MV-4-11 (cell line): ENCODE measurements around the gene PARD3.
"Not testable (repeated sequence)": the region's sequence is repeated elsewhere in the genome, so short reads cannot be mapped to it uniquely, and the experiment has no call there.

Source experiments
- DNase-seq: peaks from one replicate; lab custom pipeline; 2025; lab: John Stamatoyannopoulos, UW

The PARD3 gene

GRCh38 chr10:34766811-34767494, 48.1 kb downstream of the PARD3 start:
- no peak for DNase-seq

DNA sequence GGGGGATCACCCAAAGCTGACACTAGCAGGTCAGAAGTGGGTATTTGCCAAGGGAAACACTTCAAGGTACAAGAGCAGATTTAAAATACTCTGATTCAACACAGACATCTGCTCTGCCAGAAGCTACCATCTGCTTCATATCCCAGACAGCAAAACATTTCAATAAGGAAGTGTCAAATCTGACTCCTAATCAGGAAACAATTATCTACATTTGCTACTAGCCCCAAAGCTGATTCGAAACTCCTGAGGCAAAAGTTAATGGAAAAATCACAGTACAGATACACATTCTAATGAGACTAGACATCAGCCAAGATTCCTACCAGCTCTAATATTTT, 48.9 kb downstream of the PARD3 start:
- no peak for DNase-seq

GRCh38 chr10:34764472-34764946, 50.6 kb downstream of the PARD3 start:
- no peak for DNase-seq

DNA sequence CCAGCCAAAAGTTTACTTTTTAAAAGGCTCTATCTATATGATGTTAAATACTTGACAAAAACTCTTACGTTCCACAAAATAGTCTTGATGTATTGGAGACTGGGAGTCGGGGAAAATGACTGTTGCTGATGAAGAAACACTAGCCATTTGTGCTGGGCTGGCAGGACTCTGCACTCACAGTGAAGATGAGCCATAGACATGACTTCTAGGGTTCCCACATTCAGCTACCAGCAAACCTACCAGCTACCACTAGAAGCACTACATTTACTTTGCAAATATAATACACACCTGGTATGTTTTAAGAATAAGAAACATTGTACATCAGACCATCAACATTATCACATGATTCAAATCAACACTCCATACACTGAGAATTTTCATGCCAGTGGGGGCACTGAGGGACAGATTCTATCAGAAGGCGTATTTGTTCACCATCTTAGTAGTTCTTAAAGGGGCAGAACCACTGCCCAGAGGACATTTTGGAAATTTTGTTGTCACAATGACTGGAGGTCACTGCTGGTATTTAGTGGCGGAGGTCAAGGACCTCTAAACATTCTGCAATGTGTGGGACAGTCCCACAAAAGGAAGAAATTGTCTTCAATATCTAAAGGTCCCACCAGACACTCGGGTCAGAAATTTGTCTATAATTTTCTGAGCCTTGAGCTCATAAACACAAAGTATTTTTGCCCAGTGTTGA, 52.3 kb downstream of the PARD3 start:
- no peak for DNase-seq

GRCh38 chr10:34762156-34762555, 52.9 kb downstream of the PARD3 start:
- no peak for DNase-seq

DNA sequence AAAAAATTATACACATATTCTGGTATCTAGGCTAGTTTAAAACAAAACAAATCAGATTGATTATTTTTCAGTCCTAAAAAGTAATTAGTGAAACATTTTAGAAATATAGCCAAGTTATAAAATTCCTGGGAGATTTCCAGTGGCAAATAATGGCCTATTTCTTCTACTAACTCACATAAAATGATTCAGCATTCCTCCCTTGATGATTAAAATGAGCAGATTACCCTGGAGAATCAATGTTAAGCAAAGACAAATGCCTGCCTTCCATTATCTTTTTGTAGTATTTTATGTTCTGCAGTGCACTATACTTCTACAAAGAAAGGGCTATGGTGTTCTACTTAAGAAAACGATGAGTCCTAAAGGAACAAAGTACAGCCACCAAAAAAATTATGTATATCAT, 53.6 kb downstream of the PARD3 start:
- DNase-seq = no peak

DNA sequence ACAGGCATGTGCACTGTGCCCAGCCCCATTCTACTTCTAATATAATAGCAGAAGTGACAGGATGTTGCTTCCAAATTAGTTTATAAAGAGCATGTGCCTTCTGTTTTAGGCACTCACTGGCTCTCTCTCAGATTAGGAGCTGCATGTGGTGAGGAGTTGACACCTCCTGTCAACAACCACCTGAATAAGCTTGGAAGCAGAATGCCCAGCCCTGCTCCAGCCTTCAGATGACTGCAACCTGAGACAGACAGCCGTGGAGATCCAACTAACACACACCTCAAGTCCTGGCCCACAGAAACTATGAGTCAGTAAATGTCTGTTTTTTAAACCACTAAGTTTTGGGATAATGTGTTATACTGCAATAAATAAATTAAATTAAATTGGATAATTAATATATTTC, 54.5 kb downstream of the PARD3 start:
- DNase-seq = no peak

GRCh38 chr10:34759837-34760215, 55.3 kb downstream of the PARD3 start:
- DNase-seq = no peak

- peak; percentile 11 for DNase-seq
Observed at GRCh38 chr10:34759161-34759836, 55.8 kb downstream of the PARD3 start.

- DNase-seq = peak; percentile 78
Observed at GRCh38 chr10:34758447-34758996, 56.6 kb downstream of the PARD3 start.

DNA sequence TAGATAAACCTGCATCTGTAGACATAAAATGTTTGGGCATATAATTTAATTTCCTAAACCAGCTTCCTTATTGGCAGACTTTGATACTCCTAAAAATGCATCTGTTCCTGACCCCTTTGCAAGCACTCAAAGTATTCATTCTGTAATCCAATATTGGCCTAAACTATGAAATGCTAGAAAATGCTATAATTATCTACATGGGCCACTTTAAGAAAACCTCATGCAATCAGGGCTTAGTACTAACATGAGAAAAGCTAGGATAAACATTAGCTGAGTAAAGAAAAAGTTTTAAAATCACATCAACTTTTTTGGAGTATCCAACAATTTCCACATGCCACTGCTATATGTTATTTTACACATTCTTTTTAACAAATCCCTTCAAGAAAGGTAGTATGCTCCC, 57.2 kb downstream of the PARD3 start:
- no peak for DNase-seq

GRCh38 chr10:34757181-34757580, 57.9 kb downstream of the PARD3 start:
- DNase-seq = not testable (repeated sequence)

DNA sequence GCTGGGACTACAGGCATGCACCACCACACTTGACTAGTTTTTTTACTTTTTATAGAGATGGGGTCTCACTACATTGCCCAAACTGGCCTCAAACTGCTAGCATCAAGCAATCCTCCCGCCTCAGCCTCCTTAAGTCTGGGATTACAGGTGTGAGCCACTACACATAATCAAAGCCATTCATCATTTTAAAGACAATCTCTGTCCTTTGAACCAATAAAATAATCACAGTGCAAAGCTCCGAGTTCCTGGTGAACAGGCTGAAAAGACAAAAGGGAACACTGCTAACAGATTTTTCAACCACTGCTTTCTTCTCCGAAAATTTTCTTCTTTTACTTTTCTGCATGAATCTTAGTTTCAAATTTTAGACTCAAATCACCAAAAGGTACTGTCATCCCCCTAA, 58.5 kb downstream of the PARD3 start:
- DNase-seq = no peak

- no peak for DNase-seq
Observed at GRCh38 chr10:34753014-34753757, 61.9 kb downstream of the PARD3 start.

DNA sequence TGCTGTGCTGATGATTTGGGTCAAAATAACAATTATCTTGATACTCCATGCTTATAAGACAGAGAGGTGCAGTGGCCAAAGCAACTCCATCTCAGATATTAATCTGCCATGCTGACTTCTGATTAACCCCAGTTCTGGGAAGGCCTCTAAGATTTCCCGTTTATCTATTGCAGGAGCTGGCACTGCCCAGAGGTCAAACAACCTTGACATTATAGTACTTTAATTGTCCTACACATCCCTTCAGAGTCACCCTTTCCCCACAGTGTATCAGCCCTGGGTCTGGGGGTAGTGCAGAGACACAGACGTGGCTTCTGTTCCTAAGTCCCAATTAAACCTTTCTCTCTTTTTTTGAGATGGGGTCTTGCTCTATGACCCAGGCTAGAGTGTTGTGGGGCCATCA, 63.8 kb downstream of the PARD3 start:
- DNase-seq = no peak

DNA sequence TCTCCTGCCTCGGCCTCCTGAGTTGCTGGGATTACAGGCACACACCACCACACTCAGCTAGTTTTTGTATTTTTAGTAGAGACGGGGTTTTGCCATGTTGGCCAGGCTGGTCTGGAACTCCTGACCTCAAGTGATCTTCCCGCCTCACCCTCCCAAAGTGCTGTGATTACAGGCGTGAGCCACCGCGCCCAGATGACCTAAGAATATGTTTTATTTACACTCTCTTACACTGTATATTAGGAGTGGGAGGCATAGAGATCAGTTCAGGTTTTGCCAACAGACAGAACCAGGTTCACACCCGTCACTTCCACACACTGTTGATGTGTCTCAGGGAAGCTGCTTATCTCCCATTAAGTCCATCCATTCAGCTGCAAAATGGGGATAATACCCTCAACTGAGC, 64.3 kb downstream of the PARD3 start:
- DNase-seq = not testable (repeated sequence)

- no peak for DNase-seq
Observed at GRCh38 chr10:34748767-34749166, 66.3 kb downstream of the PARD3 start.

GRCh38 chr10:34748357-34748756, 66.7 kb downstream of the PARD3 start:
- no peak for DNase-seq

GRCh38 chr10:34746094-34746493, 69.0 kb downstream of the PARD3 start:
- no peak for DNase-seq

DNA sequence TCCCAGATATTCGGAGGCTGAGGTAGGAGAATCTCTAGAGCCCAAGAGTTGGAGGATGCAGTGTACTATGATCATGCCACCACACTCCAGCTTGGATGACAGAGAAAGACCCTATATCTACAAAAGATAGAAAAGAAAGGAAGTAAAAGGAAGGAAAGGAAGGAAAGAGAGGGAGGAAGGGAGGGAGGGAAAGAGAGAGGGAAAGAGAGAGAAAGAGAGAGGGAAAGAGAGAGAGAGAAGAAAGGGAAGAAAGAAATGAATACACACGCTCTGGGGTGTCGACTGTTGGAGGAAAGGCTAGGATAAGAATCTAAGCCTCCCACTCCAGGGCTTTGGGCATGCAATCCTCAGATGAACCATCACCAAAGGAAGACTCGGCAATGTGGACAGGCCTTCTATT, 69.9 kb downstream of the PARD3 start:
- no peak for DNase-seq

GRCh38 chr10:34744590-34744989, 70.5 kb downstream of the PARD3 start:
- DNase-seq = no peak

GRCh38 chr10:34743814-34744213, 71.3 kb downstream of the PARD3 start:
- no peak for DNase-seq
